ENCODE measurements around the gene IFNA2. TPM values are rescaled to one million over a fixed set of nuclear protein-coding genes. Genes with fewer than 3 reads are reported as not detected.

Gene IFNA2
- total and polyA plus RNA-seq, 2 of the 4 experiments (the other 2 are of a cell fraction): not detected

- H3K79me1 ChIP-seq (ENCODE audit: low read depth in 1 of 2, low read length in 2 of 2): no peaks in the 10 kb centered on the region
- in situ Hi-C loops (cut with MboI; ENCODE audit: low sequenced_read_pairs) (no loop called here), intact Hi-C loops (cut with micrococcal nuclease) (no loop called here), dilution Hi-C loops (cut with HindIII; ENCODE audit: low sequenced_read_pairs, unreplicated experiment) (no loop called here)
- H3K56ac ChIP-seq (ENCODE audit: extremely low read depth, insufficient read depth, low read length): no peak overlapping the region
- no peak overlapping the region for H2AFZ ChIP-seq (replicated peaks; ENCODE audit: low read length, poor library complexity)
- no peaks in the 10 kb centered on the region for H3K36me3 ChIP-seq (ENCODE audit: control insufficient read depth, insufficient read depth, low read length)
- H3K27ac ChIP-seq (ENCODE audit: insufficient read depth, low read length): no peak overlapping the region
- no peak overlapping the region for H2BK15ac ChIP-seq (ENCODE audit: low read depth, low read length)
- no peak overlapping the region for H3K18ac ChIP-seq (ENCODE audit: low read depth, low read length)
- WGBS, 2 experiments (ENCODE audit: extremely low coverage in 2 of 2, insufficient read length in 1 of 2): no CpG with 5 or more reads among the region's 2 CpGs
- no peak overlapping the region for H2AK5ac ChIP-seq (ENCODE audit: low read depth, low read length)
- POLR2A ChIA-PET (ENCODE audit: unreplicated experiment): no interaction called here
- no peaks in the 10 kb centered on the region for H3K4me1 ChIP-seq (ENCODE audit: control insufficient read depth, insufficient read depth, low read length)
- DNase-seq: no peak
- no peak overlapping the region for H3K9ac ChIP-seq (ENCODE audit: low read depth, low read length)
- no peak overlapping the region for H3K14ac ChIP-seq (replicated peaks; ENCODE audit: low read depth, low read length)
- H2AK9ac ChIP-seq (replicated peaks; ENCODE audit: low read depth, low read length, poor library complexity): no peak overlapping the region
- no peaks in the 10 kb centered on the region for H3K9me1 ChIP-seq (ENCODE audit: insufficient read depth, low read length)
- no peaks in the 10 kb centered on the region for H4K20me1 ChIP-seq (ENCODE audit: insufficient read depth, low read length)
- no peak overlapping the region for H2BK20ac ChIP-seq (ENCODE audit: low read depth, low read length)
- no peak overlapping the region for H3K4me3 ChIP-seq (ENCODE audit: insufficient read depth, low read depth, low read length)
- H4K8ac ChIP-seq (ENCODE audit: low read depth in 2 of 2, low read length in 2 of 2): no peak overlapping the region
- H2BK5ac ChIP-seq (ENCODE audit: low read depth, low read length, poor library complexity, severe bottlenecking): no peak overlapping the region
- no peaks in the 10 kb centered on the region for H3K9me3 ChIP-seq (ENCODE audit: control insufficient read depth, insufficient read depth, low read length)
- H4K91ac ChIP-seq (ENCODE audit: insufficient read depth, low read depth, low read length): no peak overlapping the region
- no TSS peak for BruUV-seq (replicated peaks)
- no peak overlapping the region for H3K23ac ChIP-seq (ENCODE audit: low read depth, low read length)
- no peak overlapping the region for H3K4me2 ChIP-seq (ENCODE audit: low read depth, low read length)
- no peak for ATAC-seq (ENCODE audit: low read depth)
- TF ChIP-seq RFX5 (IDR thresholded peaks at IDR 0.05; ENCODE audit: low read depth, low read length): no peak
- TF ChIP-seq MXI1 (IDR thresholded peaks at IDR 0.05; ENCODE audit: borderline replicate concordance, low read depth, low read length): no peak
- no peak for TF ChIP-seq MAZ (IDR thresholded peaks at IDR 0.05; ENCODE audit: borderline replicate concordance, low read depth, low read length)
- TF ChIP-seq POLR2A (IDR thresholded peaks at IDR 0.05; ENCODE audit: low read depth, low read length): no peak
- no peak for TF ChIP-seq RAD21 (IDR thresholded peaks at IDR 0.05; ENCODE audit: low read length)
- no peak for TF ChIP-seq BHLHE40 (IDR thresholded peaks at IDR 0.05; ENCODE audit: low read depth, low read length)
- TF ChIP-seq FOS (IDR thresholded peaks at IDR 0.05; ENCODE audit: low read depth, low read length): no peak
- TF ChIP-seq SMC3 (IDR thresholded peaks at IDR 0.05; ENCODE audit: low read depth, low read length): no peak
- TF ChIP-seq CHD1 (IDR thresholded peaks at IDR 0.05; ENCODE audit: low read depth, low read length): no peak
- no peak for TF ChIP-seq CEBPB (IDR thresholded peaks at IDR 0.05; ENCODE audit: low read depth, low read length)
- no peak for TF ChIP-seq RCOR1 (IDR thresholded peaks at IDR 0.05; ENCODE audit: insufficient replicate concordance, low read length)
- no peak for TF ChIP-seq NFE2L2 (IDR thresholded peaks at IDR 0.05; ENCODE audit: low read depth, low read length)
- no peak for TF ChIP-seq ELK1 (IDR thresholded peaks at IDR 0.05; ENCODE audit: borderline replicate concordance, low read depth, low read length)
- CTCF ChIA-PET: no interaction called here
- H2BK120ac ChIP-seq (ENCODE audit: low read depth, low read length): no peak overlapping the region
- no peak overlapping the region for H3K4ac ChIP-seq (ENCODE audit: low read depth, low read length)
- no peak overlapping the region for H4K5ac ChIP-seq (ENCODE audit: low read depth, low read length)
- H3K27me3 ChIP-seq (ENCODE audit: control insufficient read depth, insufficient read depth, low read length): peaks cover 8% of the 10 kb centered on the region
These were observed 44.0 kb upstream of the IFNA2 start for GRCh38 chr9:21429191-21429590.
